ENCODE measurements around the gene SLC22A14. TPM values are rescaled to one million over a fixed set of nuclear protein-coding genes. Genes with fewer than 3 reads are reported as not detected.

SLC22A14 gene
- total and polyA plus RNA-seq, 5 experiments from 2014 or later: 0.22 TPM; not detected in 4

DNA sequence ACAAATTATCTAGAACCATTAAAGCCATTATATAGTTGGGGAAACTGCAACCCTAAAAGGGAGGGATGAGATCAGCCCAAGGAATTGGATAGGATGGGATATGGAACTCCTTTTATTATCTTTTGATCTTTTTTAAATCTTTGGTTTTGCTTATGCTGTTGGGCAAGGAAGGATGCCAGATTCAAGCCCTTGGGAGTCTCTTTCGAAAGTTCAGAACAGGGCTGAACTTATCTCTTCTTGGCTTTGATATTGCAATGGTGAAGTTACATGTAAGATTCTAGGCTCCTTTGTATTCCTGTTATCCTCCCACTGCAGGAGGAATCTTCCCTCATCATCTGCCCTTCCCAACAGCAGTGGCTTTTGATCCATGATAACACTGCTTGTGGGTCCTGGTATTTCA, 26.5 kb upstream of the SLC22A14 start:
- peaks cover 0 to 45% (median 24%) of the 10 kb centered on the region in 3 donors for H3K36me3 Mint-ChIP-seq
- peaks cover 12 to 29% (median 19%) of the 10 kb centered on the region in 4 donors for H3K4me1 Mint-ChIP-seq
- no peak overlapping the region for H3K4me3 Mint-ChIP-seq
- DNase-seq (no peak), ATAC-seq (no peak)
- peak overlapping the region in 2 of 10 donors; percentile 16 to 49 for H3K27ac Mint-ChIP-seq
- POLR2A ChIA-PET: interaction anchor here (0.7 kb wide), 1 partner anchor 282 kb away, joined by 3 read pairs; no protein-coding TSS in a partner anchor
- H3K27me3 Mint-ChIP-seq: no peaks in the 10 kb centered on the region
- H3K9me3 Mint-ChIP-seq: no peaks in the 10 kb centered on the region

DNA sequence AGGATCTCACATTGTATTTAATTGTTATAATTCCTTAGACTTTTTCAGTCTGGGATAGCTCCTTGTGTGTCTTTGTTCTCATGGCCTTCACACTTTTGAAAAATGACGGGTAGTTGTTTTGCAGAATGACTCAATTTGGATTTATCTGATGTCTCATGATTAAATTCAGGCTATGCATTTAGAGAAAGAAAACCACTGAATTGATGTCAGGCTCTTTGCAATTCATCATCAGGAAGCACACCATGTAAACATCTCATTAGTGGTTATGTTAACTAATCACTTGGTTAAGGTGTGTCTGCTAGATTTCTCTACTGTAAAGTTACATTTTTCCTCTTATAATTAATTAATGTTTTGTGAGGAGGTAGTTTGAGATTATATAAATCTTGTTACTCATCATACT, 24.5 kb upstream of the SLC22A14 start:
- no peak overlapping the region for H3K4me3 Mint-ChIP-seq
- H3K4me1 Mint-ChIP-seq: peaks cover 14 to 29% (median 21%) of the 10 kb centered on the region in 4 donors
- POLR2A ChIA-PET: no interaction called here

DNA sequence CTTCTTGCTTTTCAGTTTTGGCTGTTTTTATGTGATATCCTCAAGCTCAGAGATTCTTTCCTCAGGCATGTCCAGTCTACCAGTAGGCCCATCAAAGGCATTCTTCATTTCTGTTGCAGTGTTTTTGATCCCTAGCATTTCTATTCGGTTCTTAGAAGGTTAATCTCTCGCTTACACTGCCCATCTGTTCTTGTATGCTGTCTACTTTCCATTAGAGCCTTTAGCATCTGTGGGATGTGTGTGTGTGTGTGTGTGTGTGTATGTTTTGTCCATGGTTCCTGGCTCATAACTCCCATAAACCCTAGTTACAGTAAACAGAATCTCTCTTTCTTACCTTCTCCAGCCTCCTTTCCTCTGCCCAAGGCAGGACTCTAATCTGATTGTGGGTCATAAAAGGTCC, 21.6 kb upstream of the SLC22A14 start:
- ATAC-seq (no peak), DNase-seq (no peak)
- peaks cover 21 to 46% (median 34%) of the 10 kb centered on the region in 4 donors for H3K4me1 Mint-ChIP-seq
- POLR2A ChIA-PET: no interaction called here
- H3K36me3 Mint-ChIP-seq: no peaks in the 10 kb centered on the region
- peak overlapping the region in 1 of 10 donors; percentile 1 for H3K27ac Mint-ChIP-seq
- no peaks in the 10 kb centered on the region for H3K27me3 Mint-ChIP-seq
- H3K9me3 Mint-ChIP-seq: no peaks in the 10 kb centered on the region
- H3K4me3 Mint-ChIP-seq: no peak overlapping the region

More for the DNA sequence above, 24.5 kb upstream of the SLC22A14 start:
- no peak for ATAC-seq
- no peaks in the 10 kb centered on the region for H3K27me3 Mint-ChIP-seq
- no peak for DNase-seq
- H3K27ac Mint-ChIP-seq: peak overlapping the region in 3 of 10 donors; percentile 7 to 49 (median 19)
- peaks cover 0 to 26% (median 11%) of the 10 kb centered on the region in 3 donors for H3K36me3 Mint-ChIP-seq
- no peaks in the 10 kb centered on the region for H3K9me3 Mint-ChIP-seq

DNA sequence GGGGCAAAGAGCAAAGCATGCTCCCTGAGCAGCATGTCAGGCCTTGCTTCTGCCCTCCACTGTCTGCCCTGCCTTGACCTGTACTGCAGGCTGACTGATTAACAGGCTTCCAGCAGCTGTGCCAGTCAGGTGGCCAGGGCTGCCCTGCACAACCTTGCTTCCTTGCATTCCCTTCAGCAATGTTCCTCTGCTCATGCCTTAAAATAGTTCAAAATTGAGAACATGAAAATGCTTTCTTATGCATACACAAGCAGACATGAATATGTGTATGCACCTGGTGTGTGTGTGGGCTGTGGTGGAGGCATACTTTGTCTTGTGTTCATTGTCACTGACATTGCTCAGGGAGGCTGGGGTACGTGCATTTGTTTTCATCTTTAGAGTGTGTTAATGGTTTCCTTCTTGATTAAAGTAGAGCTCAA, 17.7 kb upstream of the SLC22A14 start:
- no peaks in the 10 kb centered on the region for H3K9me3 Mint-ChIP-seq
- no peak for ATAC-seq
- H3K4me1 Mint-ChIP-seq: peaks cover 26 to 44% (median 41%) of the 10 kb centered on the region in 4 donors
- peaks cover 0 to 4% (median 0%) of the 10 kb centered on the region in 3 donors for H3K36me3 Mint-ChIP-seq
- H3K4me3 Mint-ChIP-seq: no peak overlapping the region
- POLR2A ChIA-PET: no interaction called here
- no peak for DNase-seq
- no peaks in the 10 kb centered on the region for H3K27me3 Mint-ChIP-seq
- H3K27ac Mint-ChIP-seq: peak overlapping the region in 3 of 10 donors; percentile 6 to 51 (median 29)

DNA sequence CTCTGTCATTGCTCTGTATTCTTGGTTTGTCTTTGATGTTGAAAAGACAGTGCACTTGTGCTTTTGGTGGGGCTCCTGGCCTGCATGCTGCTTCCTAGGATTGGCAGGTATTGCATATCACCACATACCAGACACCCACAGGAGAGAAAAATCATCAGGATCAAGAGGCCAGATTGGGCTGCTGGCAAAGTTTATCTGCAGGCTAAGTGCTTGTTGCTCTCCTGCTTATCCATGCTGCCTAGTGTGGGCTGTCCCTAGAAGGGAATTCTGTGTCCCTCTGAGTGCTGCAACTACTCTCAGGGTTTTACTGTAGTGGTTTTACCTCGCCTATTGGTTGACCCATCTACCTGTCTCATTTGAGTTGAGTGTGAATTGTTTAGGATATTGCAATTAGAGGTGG, 17.3 kb upstream of the SLC22A14 start:
- Mint-ChIP-seq H3K36me3 (peaks cover 0 to 4% (median 0%) of the 10 kb centered on the region in 3 donors), H3K4me1 (peaks cover 22 to 39% (median 37%) of the 10 kb centered on the region in 4 donors), H3K27ac (peak overlapping the region in 4 of 10 donors; percentile 6 to 51 (median 30)), H3K27me3 (no peaks in the 10 kb centered on the region), H3K4me3 (no peak overlapping the region), H3K9me3 (no peaks in the 10 kb centered on the region)
- ATAC-seq (no peak), DNase-seq (no peak)
- POLR2A ChIA-PET: no interaction called here

DNA sequence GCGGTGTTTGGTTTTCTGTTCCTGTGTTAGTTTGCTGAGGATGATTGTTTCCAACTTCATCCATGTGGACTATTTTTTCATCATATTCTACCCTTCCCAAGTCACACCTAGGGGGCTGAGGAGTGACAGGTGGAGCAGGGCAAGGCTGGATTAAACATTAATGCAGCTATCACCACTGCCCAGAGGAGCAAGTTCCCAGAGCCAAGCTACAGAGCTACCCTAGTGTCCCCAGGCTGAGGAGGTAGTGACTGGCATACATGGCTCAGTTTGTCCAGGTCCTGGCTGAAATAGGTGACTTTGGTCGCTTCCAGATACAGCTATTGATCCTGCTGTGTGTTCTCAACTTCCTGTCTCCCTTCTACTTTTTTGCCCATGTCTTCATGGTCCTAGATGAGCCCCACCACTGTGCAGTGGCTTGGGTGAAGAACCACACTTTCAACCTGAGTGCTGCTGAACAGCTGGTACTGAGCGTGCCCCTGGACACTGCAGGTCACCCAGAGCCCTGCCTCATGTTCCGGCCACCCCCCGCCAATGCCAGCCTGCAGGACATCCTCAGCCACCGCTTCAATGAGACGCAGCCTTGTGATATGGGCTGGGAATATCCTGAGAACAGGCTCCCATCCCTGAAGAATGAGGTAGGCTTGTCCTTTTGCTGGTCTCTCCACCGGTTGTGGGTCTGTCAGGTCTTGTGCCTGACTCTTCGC, 16.3 kb upstream of the SLC22A14 start, which contains the start of gene SLC22A13:
TSS of gene SLC22A13 (plus strand) at position 209 of the 704 bp plus-strand sequence. CDS start at position 258, 49 bp downstream.
- Mint-ChIP-seq H3K4me1 (peaks cover 17 to 34% (median 28%) of the 10 kb centered on the region in 4 donors), H3K27ac (peak within 1 kb of the TSS in 5 of 10 donors; percentile 6 to 63 (median 35)), H3K4me3 (no peak within 1 kb of the TSS), H3K9me3 (peaks cover 0 to under 1% (median 0%) of the 10 kb centered on the region in 9 donors), H3K27me3 (no peaks in the 10 kb centered on the region), H3K36me3 (peaks cover 0 to 6% (median 5%) of the 10 kb centered on the region in 3 donors)
- POLR2A ChIA-PET: no interaction called here
- DNase-seq (no peak), ATAC-seq (no peak)

DNA sequence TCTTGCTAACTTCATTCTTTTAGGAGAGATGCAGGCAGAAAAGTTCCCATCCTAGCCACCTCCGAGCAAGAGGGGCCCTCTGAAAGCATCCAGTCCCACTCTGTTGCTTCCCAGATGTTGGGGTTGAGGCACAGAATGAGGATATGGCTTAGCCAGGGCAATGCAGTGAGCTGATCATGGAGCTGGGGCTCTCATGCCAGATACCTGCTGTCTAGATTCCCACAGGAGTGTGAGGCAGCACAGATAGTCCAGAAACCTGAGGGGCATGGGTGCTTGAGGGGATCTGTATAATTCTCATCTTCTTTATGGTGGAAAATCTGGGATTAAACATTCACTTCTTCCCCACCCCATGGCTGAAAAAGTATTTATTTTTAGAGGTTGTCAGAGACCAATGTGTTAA, 15.3 kb upstream of the SLC22A14 start:
- Mint-ChIP-seq H3K36me3 (peaks cover 0 to 7% (median 7%) of the 10 kb centered on the region in 3 donors), H3K4me1 (peaks cover 16 to 34% (median 27%) of the 10 kb centered on the region in 4 donors), H3K27me3 (no peaks in the 10 kb centered on the region), H3K27ac (peak overlapping the region in 1 of 10 donors; percentile 21), H3K4me3 (no peak overlapping the region), H3K9me3 (peaks cover 0 to 3% (median 0%) of the 10 kb centered on the region in 9 donors)
- POLR2A ChIA-PET: no interaction called here
- DNase-seq: no peak
- no peak for ATAC-seq

DNA sequence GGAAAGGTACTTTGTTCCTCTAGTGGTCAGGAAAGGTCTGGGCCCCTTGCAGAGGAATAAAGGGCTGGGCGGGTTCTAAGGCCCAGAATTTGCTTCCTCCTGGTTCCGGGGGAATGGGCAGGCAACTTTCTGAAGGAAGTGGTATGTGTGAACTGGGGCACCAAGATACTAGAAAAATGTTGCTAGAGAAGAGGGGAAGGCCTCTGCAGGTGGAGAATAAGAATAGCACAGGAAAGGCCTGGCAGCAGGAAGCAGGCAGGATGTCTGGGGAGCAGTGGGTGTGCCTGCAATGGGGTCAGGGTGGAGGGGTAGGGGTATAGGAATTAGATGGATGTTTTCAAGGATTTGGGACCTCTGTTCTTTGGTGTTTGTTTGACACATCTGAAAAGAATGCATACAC, 14.4 kb upstream of the SLC22A14 start:
- H3K36me3 Mint-ChIP-seq: peaks cover 0 to 7% (median 7%) of the 10 kb centered on the region in 3 donors
- POLR2A ChIA-PET: no interaction called here
- H3K9me3 Mint-ChIP-seq: peaks cover 0 to 3% (median 0%) of the 10 kb centered on the region in 9 donors
- H3K4me3 Mint-ChIP-seq: no peak overlapping the region
- no peak for ATAC-seq
- peaks cover 16 to 36% (median 26%) of the 10 kb centered on the region in 4 donors for H3K4me1 Mint-ChIP-seq
- H3K27me3 Mint-ChIP-seq: no peaks in the 10 kb centered on the region
- no peak for DNase-seq
- H3K27ac Mint-ChIP-seq: peak overlapping the region in 3 of 10 donors; percentile 48 to 87 (median 58)

DNA sequence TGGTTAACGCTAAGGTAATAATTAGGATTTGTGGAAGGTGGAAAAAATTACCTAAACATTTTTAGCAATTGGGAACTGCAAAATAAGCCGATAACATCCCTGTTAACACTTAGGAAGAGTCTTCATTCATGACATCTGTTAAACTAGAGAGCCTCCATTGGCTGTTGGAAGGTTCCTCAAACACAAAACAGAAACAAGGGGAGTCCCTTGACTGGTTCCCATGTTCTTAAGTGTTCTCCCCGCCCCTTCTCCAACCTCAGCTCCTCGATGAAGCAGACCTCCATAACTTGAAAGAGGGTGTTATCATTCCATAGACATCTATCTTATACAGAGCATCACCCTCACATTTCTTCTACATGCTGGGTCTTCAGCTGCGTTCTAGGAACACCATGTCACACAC, 14.0 kb upstream of the SLC22A14 start:
- Mint-ChIP-seq H3K9me3 (peaks cover 0 to 3% (median 0%) of the 10 kb centered on the region in 9 donors), H3K36me3 (peaks cover 0 to 7% (median 7%) of the 10 kb centered on the region in 3 donors), H3K4me1 (peaks cover 16 to 40% (median 25%) of the 10 kb centered on the region in 4 donors), H3K27me3 (no peaks in the 10 kb centered on the region), H3K27ac (no peak overlapping the region), H3K4me3 (peak overlapping the region in 1 of 10 donors; percentile 20)
- ATAC-seq (no peak), DNase-seq (no peak)
- POLR2A ChIA-PET: no interaction called here

DNA sequence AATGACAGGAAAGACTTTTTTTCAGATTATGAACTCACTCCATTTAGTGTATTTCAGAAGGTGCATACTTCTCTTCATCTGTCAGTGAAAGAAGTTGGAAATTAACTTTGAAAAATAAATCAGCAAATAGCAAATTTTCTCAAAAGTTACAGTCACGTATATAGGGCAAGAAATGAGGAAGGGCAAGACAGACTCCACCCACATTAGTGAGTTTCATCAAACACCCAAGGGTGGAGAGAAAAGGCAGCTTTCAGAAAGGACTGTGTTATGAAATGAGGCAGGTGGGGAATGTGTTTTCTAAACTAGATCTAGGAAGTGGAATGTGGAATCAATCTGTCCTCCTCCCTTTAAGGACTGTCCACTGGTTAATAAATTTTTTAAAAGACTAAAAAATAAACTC, 13.6 kb upstream of the SLC22A14 start:
- H3K4me3 Mint-ChIP-seq: peak overlapping the region in 1 of 10 donors; percentile 20
- POLR2A ChIA-PET: no interaction called here
- ATAC-seq (no peak), DNase-seq (no peak)
- no peaks in the 10 kb centered on the region for H3K27me3 Mint-ChIP-seq
- no peak overlapping the region for H3K27ac Mint-ChIP-seq
- H3K4me1 Mint-ChIP-seq: peaks cover 13 to 40% (median 21%) of the 10 kb centered on the region in 4 donors
- peaks cover 0 to 3% (median 0%) of the 10 kb centered on the region in 9 donors for H3K9me3 Mint-ChIP-seq
- peaks cover 0 to 7% (median 7%) of the 10 kb centered on the region in 3 donors for H3K36me3 Mint-ChIP-seq

DNA sequence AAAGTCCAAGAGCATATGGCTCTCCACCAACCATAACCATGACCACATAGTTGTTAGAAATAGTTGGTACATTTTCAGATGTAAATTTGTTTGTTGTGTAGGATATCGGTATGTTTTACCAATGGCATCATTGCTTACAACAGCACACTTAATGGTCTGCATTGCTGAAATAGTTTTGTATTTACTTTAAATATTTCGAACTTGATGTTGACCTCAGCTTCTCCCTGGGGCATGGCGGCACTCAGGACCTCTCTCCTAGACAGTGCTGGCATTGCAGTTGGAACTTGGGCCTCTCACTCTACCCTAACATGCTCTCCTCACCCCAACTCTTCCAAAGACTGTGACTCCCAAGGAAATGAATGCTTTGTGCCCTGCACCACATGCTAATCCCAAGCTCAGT, 11.5 kb upstream of the SLC22A14 start:
- ATAC-seq: no peak
- POLR2A ChIA-PET: no interaction called here
- Mint-ChIP-seq H3K4me1 (peaks cover 5 to 32% (median 11%) of the 10 kb centered on the region in 4 donors), H3K4me3 (no peak overlapping the region), H3K36me3 (peaks cover 0 to 11% (median 9%) of the 10 kb centered on the region in 3 donors), H3K27ac (no peak overlapping the region), H3K27me3 (no peaks in the 10 kb centered on the region), H3K9me3 (peaks cover 0 to 3% (median 0%) of the 10 kb centered on the region in 9 donors)
- no peak for DNase-seq

DNA sequence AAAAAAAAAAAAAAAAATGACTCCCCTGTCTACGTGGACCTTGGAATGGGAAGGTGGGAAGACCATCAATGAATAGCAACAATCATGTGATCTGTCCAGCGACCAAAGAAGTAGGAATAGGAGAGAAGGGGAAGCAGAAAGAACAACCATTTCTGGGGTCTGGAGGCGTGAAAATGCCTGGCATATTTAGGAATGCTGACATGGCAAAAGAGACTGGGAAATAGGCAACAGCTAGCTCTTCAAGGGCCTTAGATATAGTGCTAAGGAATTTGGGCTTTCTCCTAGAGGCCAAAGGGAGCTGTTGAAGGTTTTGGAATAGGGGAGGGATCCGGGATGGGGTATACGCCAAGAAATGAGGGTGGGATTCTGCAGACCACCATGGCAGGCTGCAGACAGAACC, 10.5 kb upstream of the SLC22A14 start:
- DNase-seq (no peak), ATAC-seq (no peak)
- no peak overlapping the region for H3K4me3 Mint-ChIP-seq
- POLR2A ChIA-PET: no interaction called here
- no peak overlapping the region for H3K27ac Mint-ChIP-seq
- peaks cover 5 to 28% (median 11%) of the 10 kb centered on the region in 4 donors for H3K4me1 Mint-ChIP-seq
- peaks cover 0 to 3% (median 0%) of the 10 kb centered on the region in 9 donors for H3K9me3 Mint-ChIP-seq
- H3K27me3 Mint-ChIP-seq: no peaks in the 10 kb centered on the region
- H3K36me3 Mint-ChIP-seq: peaks cover 0 to 11% (median 5%) of the 10 kb centered on the region in 3 donors

Measured in naive thymus-derived CD8-positive, alpha-beta T cell (primary cell).